Measurements from ENCODE around the gene FAM111B.

FAM111B gene

GRCh38 chr11:59173080-59173963 is 66.3 kb downstream of the FAM111B start:
- Histone ChIP-seq H3K36me3 (ENCODE audit: insufficient read depth, insufficient read length, low read length) (peaks cover 23% of the 10 kb centered on the region), H3K9ac (ENCODE audit: insufficient read length, low read depth) (peak overlapping the region; percentile 90), H3K27me3 (ENCODE audit: insufficient read depth, insufficient read length) (no peaks in the 10 kb centered on the region), H3K9me3 (ENCODE audit: insufficient read depth, low read length) (peaks cover 4% of the 10 kb centered on the region; the same call in 1 of the 2 replicates), H3K4me3 (ENCODE audit: insufficient read length, low read depth) (peak overlapping the region; percentile 91), H3K4me1 (ENCODE audit: insufficient read depth, insufficient read length) (peaks cover 9% of the 10 kb centered on the region)
- DNase-seq (ENCODE audit: low read depth, low spot score), result no peak
- no peak for TF ChIP-seq YY1 (IDR thresholded peaks at IDR 0.05; ENCODE audit: insufficient read depth, insufficient read length)
- TF ChIP-seq ZNF274 (IDR thresholded peaks at IDR 0.05; ENCODE audit: low read depth, low read length), result no peak
- TF ChIP-seq SUZ12 (IDR thresholded peaks at IDR 0.05; ENCODE audit: extremely low read depth, insufficient read depth, insufficient read length), result no peak

DNA sequence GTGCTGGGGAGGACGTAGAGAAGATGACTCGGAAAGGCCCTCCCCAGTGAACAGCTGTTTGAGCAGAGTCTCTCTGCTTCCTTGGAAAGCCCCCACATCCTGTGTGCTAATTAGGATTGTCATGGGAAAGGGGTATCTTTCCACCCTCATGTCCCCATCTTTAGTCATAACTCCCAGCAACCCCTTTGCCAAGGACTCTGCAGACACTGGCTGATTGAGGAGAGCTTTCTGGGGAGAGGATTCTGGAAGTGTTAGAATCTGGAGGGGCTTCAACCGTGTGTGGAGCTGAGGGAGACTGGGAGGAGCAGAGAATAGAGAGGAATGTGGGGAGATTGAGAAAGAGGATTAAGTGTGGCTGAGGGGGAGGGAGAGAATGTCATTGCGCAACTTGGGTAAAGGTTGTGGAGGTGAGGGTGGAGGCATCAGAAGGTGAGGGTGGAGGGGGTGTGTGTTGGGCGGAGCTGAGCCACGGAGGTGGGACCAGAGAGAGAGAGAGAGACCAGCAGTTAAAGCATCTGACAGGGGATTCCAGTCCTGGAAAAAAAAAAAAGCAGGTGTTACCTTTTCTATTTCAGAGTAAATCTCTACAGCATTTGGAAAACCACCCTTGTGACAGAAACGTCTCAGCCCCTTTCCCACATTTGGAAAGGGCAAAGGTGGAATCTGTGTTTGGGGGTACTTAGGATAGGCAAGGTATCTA is 67.1 kb downstream of the FAM111B start:
- Histone ChIP-seq H3K9ac (ENCODE audit: insufficient read length, low read depth) (peak overlapping the region; percentile 90), H3K4me3 (ENCODE audit: insufficient read length, low read depth) (peak overlapping the region; percentile 91), H3K4me1 (ENCODE audit: insufficient read depth, insufficient read length) (peaks cover 9% of the 10 kb centered on the region), H3K27me3 (ENCODE audit: insufficient read depth, insufficient read length) (no peaks in the 10 kb centered on the region), H3K9me3 (ENCODE audit: insufficient read depth, low read length) (peaks cover 12% of the 10 kb centered on the region), H3K36me3 (ENCODE audit: insufficient read depth, insufficient read length, low read length) (peaks cover 24% of the 10 kb centered on the region)
- DNase-seq (ENCODE audit: low read depth, low spot score), result peak; percentile 79
- TF ChIP-seq ZNF274 (IDR thresholded peaks at IDR 0.05; ENCODE audit: low read depth, low read length) (no peak), SUZ12 (IDR thresholded peaks at IDR 0.05; ENCODE audit: extremely low read depth, insufficient read depth, insufficient read length) (no peak), YY1 (IDR thresholded peaks at IDR 0.05; ENCODE audit: insufficient read depth, insufficient read length) (no peak)

DNA sequence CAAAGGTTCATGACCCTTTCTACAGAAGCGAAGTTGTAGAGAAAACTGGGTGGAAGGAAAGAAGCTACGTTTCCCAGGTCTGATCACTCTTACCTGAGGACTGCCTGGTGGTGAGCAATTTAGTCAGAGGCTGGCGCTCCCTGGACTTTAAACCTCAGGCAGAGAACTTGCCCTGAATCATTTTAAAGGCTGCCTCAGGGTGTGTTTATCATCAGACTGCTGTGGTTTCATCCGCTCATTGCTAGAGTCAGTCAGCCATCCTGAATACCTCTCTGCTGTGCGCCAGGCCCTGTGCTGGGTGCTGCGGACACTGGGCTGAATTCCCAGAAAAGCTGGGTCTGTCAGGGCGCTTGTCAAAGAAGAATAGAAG is 67.6 kb downstream of the FAM111B start:
- Histone ChIP-seq H3K36me3 (ENCODE audit: insufficient read depth, insufficient read length, low read length) (peaks cover 28% of the 10 kb centered on the region), H3K9ac (ENCODE audit: insufficient read length, low read depth) (peak overlapping the region; percentile 47), H3K4me1 (ENCODE audit: insufficient read depth, insufficient read length) (peaks cover 9% of the 10 kb centered on the region), H3K27me3 (ENCODE audit: insufficient read depth, insufficient read length) (no peaks in the 10 kb centered on the region), H3K4me3 (ENCODE audit: insufficient read length, low read depth) (no peak overlapping the region), H3K9me3 (ENCODE audit: insufficient read depth, low read length) (peaks cover 18% of the 10 kb centered on the region)
- TF ChIP-seq SUZ12 (IDR thresholded peaks at IDR 0.05; ENCODE audit: extremely low read depth, insufficient read depth, insufficient read length) (no peak), YY1 (IDR thresholded peaks at IDR 0.05; ENCODE audit: insufficient read depth, insufficient read length) (no peak), ZNF274 (IDR thresholded peaks at IDR 0.05; ENCODE audit: low read depth, low read length) (no peak)
- no peak for DNase-seq (ENCODE audit: low read depth, low spot score)

- Histone ChIP-seq H3K36me3 (ENCODE audit: insufficient read depth, insufficient read length, low read length) (peaks cover 29% of the 10 kb centered on the region), H3K27me3 (ENCODE audit: insufficient read depth, insufficient read length) (no peaks in the 10 kb centered on the region), H3K9ac (ENCODE audit: insufficient read length, low read depth) (peak overlapping the region; percentile 47), H3K4me3 (ENCODE audit: insufficient read length, low read depth) (no peak overlapping the region), H3K9me3 (ENCODE audit: insufficient read depth, low read length) (peaks cover 21% of the 10 kb centered on the region), H3K4me1 (ENCODE audit: insufficient read depth, insufficient read length) (peaks cover 9% of the 10 kb centered on the region)
- TF ChIP-seq SUZ12 (IDR thresholded peaks at IDR 0.05; ENCODE audit: extremely low read depth, insufficient read depth, insufficient read length) (no peak), ZNF274 (IDR thresholded peaks at IDR 0.05; ENCODE audit: low read depth, low read length) (no peak), YY1 (IDR thresholded peaks at IDR 0.05; ENCODE audit: insufficient read depth, insufficient read length) (no peak)
- DNase-seq (ENCODE audit: low read depth, low spot score), result no peak
Observed at GRCh38 chr11:59175091-59175501, 68.1 kb downstream of the FAM111B start.

- TF ChIP-seq YY1 (IDR thresholded peaks at IDR 0.05; ENCODE audit: insufficient read depth, insufficient read length) (no peak), ZNF274 (IDR thresholded peaks at IDR 0.05; ENCODE audit: low read depth, low read length) (no peak), SUZ12 (IDR thresholded peaks at IDR 0.05; ENCODE audit: extremely low read depth, insufficient read depth, insufficient read length) (no peak)
- Histone ChIP-seq H3K4me1 (ENCODE audit: insufficient read depth, insufficient read length) (peaks cover 9% of the 10 kb centered on the region), H3K27me3 (ENCODE audit: insufficient read depth, insufficient read length) (no peaks in the 10 kb centered on the region), H3K9me3 (ENCODE audit: insufficient read depth, low read length) (peaks cover 21% of the 10 kb centered on the region), H3K9ac (ENCODE audit: insufficient read length, low read depth) (no peak overlapping the region), H3K36me3 (ENCODE audit: insufficient read depth, insufficient read length, low read length) (peaks cover 31% of the 10 kb centered on the region), H3K4me3 (ENCODE audit: insufficient read length, low read depth) (no peak overlapping the region)
- DNase-seq (ENCODE audit: low read depth, low spot score), result no peak
Observed at GRCh38 chr11:59176330-59176729, 69.3 kb downstream of the FAM111B start.
